HG03060 (cell line): ENCODE measurements around the gene YTHDF1.

ENCODE experiments used
- ATAC-seq: cut with Tn5 transposase; IDR thresholded peaks from one replicate; pipeline ENCODE4 v1.9.1; 2021; ENCODE audit warnings: low read depth, moderate number of reproducible peaks; ENCODE audit not compliant: unreplicated experiment

YTHDF1 gene

GRCh38 chr20:63249891-63250290, 34.0 kb upstream of the YTHDF1 start:
- ATAC-seq = no peak

- ATAC-seq = no peak
These were observed 33.1 kb upstream of the YTHDF1 start for GRCh38 chr20:63248835-63249591.

GRCh38 chr20:63247671-63248228, 31.8 kb upstream of the YTHDF1 start:
- no peak for ATAC-seq

GRCh38 chr20:63246490-63247288, 30.8 kb upstream of the YTHDF1 start:
- ATAC-seq = no peak

- no peak for ATAC-seq
These were observed 28.5 kb upstream of the YTHDF1 start for GRCh38 chr20:63244468-63244867.

- no peak for ATAC-seq
These were observed 27.8 kb upstream of the YTHDF1 start for GRCh38 chr20:63243604-63244247.

- no peak for ATAC-seq
These were observed 26.8 kb upstream of the YTHDF1 start for GRCh38 chr20:63242736-63243135.

GRCh38 chr20:63241272-63241671, 25.3 kb upstream of the YTHDF1 start:
- ATAC-seq = no peak

- no peak for ATAC-seq
These were observed 24.1 kb upstream of the YTHDF1 start for GRCh38 chr20:63240004-63240403.

- no peak for ATAC-seq
These were observed 23.5 kb upstream of the YTHDF1 start for GRCh38 chr20:63239431-63239830.

- no peak for ATAC-seq
These were observed 22.7 kb upstream of the YTHDF1 start for GRCh38 chr20:63238514-63239125.

GRCh38 chr20:63238031-63238430, 22.1 kb upstream of the YTHDF1 start:
- no peak for ATAC-seq

- ATAC-seq = no peak
These were observed 20.3 kb upstream of the YTHDF1 start for GRCh38 chr20:63236116-63236837.

- no peak for ATAC-seq
These were observed 19.6 kb upstream of the YTHDF1 start, which contains the start of gene BIRC7 for GRCh38 chr20:63235399-63235983. TSS of gene BIRC7 (plus strand) at chr20:63235905. CDS start at chr20:63236097, 192 bp downstream.

GRCh38 chr20:63234693-63235398, 18.9 kb upstream of the YTHDF1 start:
- ATAC-seq = no peak

GRCh38 chr20:63233924-63234323, 18.0 kb upstream of the YTHDF1 start:
- no peak for ATAC-seq

- ATAC-seq = no peak
These were observed 17.1 kb upstream of the YTHDF1 start for GRCh38 chr20:63233061-63233344.

GRCh38 chr20:63232235-63233060, 16.5 kb upstream of the YTHDF1 start:
- no peak for ATAC-seq
